Naive thymus-derived CD8-positive, alpha-beta T cell (primary cell): ENCODE measurements around the gene MAPT. TPM values are rescaled to one million over a fixed set of nuclear protein-coding genes. Genes with fewer than 3 reads are reported as not detected.
"Not testable (repeated sequence)": the region's sequence is repeated elsewhere in the genome, so short reads cannot be mapped to it uniquely, and the experiment has no call there.

Experiments used
- ATAC-seq, 2 donors: fragments of 150-1000 bp; cut with Tn5 transposase in 1 of 2; sonication (Bioruptor Pico), chemical (Tn5 transposase) in 1 of 2; 1 replicate in 1 of 2; 2 replicates in 1 of 2; pipeline ENCODE4 v1.10.0; 2021; ENCODE audit warnings: mild to moderate bottlenecking in 2 of 2, moderate library complexity in 2 of 2
- POLR2A ChIA-PET: fragments of 350-600 bp; sonication (Branson Sonifier 250); formaldehyde crosslinking; loops from one replicate; lab custom pipeline; 2021; ENCODE audit warnings: antibody characterized with exemption; lab: Charles Lee
- DNase-seq, 10 donors: peaks; one replicate each; pipeline versions ENCODE4 v3.0.0 to v3.0.0-alpha.2; 2020 to 2022
- H3K27ac Mint-ChIP-seq, 10 donors: one replicate each; pipeline ENCODE4 v1.8.0; 2020 to 2022; ENCODE audit warnings: mild to moderate bottlenecking in 10 of 10, mixed read lengths in 10 of 10, moderate library complexity in 4 of 10, inconsistent platforms in 1 of 10
- H3K27me3 Mint-ChIP-seq, 5 donors: one replicate each; pipeline ENCODE4 v1.8.0; 2021 to 2022; ENCODE audit warnings: mixed read lengths in 5 of 5
- H3K36me3 Mint-ChIP-seq, 3 donors: one replicate each; pipeline ENCODE4 v1.8.0; 2020 to 2022; ENCODE audit warnings: mixed read lengths in 3 of 3, mild to moderate bottlenecking in 2 of 3, inconsistent platforms in 1 of 3
- H3K4me1 Mint-ChIP-seq, 4 donors: one replicate each; pipeline ENCODE4 v1.8.0; 2021 to 2022; ENCODE audit warnings: mixed read lengths in 4 of 4
- H3K4me3 Mint-ChIP-seq, 10 donors: one replicate each; pipeline ENCODE4 v1.8.0; 2020 to 2022; ENCODE audit warnings: mild to moderate bottlenecking in 10 of 10, mixed read lengths in 10 of 10, moderate library complexity in 6 of 10, inconsistent platforms in 1 of 10
- H3K9me3 Mint-ChIP-seq, 9 donors: one replicate each; pipeline ENCODE4 v1.8.0; 2020 to 2022; ENCODE audit warnings: mixed read lengths in 9 of 9, mild to moderate bottlenecking in 3 of 9, inconsistent platforms in 1 of 9, moderate library complexity in 1 of 9
- polyA plus RNA-seq, 3 donors: library from polyadenylated mRNA; unstranded; fragments of 300-500 nt; fragmentation: Illumina TruSeq; gene quantifications; one replicate each; pipeline ENCODE4 v1.2.3, GENCODE V29; 2021
- total RNA-seq, 8 experiments: library from RNA in 2 of 8; stranded (reverse) in 2 of 8; gene quantifications; one replicate each; pipeline ENCODE4 v1.2.3 and lab custom pipeline; 2021 to 2026

Gene MAPT
- total and polyA plus RNA-seq, 5 experiments from 2014 or later, result 0.14 to 0.86 (median 0.33) TPM

- POLR2A ChIA-PET, result no interaction called here
- H3K36me3 Mint-ChIP-seq, result peaks cover 0 to 7% (median 2%) of the 10 kb centered on the region in 3 donors
- peaks cover 0 to 14% (median 5%) of the 10 kb centered on the region in 9 donors for H3K9me3 Mint-ChIP-seq
- H3K4me1 Mint-ChIP-seq, result peaks cover 5 to 12% (median 8%) of the 10 kb centered on the region in 4 donors
- no peak for ATAC-seq
- H3K4me3 Mint-ChIP-seq, result peak overlapping the region in 1 of 10 donors; percentile 7
- no peak overlapping the region for H3K27ac Mint-ChIP-seq
- peaks cover 4 to 33% (median 21%) of the 10 kb centered on the region in 5 donors for H3K27me3 Mint-ChIP-seq
- DNase-seq, result no peak
Observed at GRCh38 chr17:45907750-45908395, 13.5 kb downstream of the MAPT start.

- DNase-seq (no peak), ATAC-seq (no peak)
- Mint-ChIP-seq H3K36me3 (peaks cover 0 to 7% (median 4%) of the 10 kb centered on the region in 3 donors), H3K4me1 (peaks cover 5 to 12% (median 8%) of the 10 kb centered on the region in 4 donors), H3K27me3 (peaks cover 4 to 30% (median 18%) of the 10 kb centered on the region in 5 donors), H3K4me3 (no peak overlapping the region), H3K27ac (no peak overlapping the region), H3K9me3 (peaks cover 0 to 20% (median 8%) of the 10 kb centered on the region in 9 donors)
- POLR2A ChIA-PET, result no interaction called here
Observed at GRCh38 chr17:45908460-45908859, 14.1 kb downstream of the MAPT start.

GRCh38 chr17:45908935-45909334 lies 14.6 kb downstream of the MAPT start:
- Mint-ChIP-seq H3K27ac (no peak overlapping the region), H3K4me1 (peaks cover 5 to 12% (median 8%) of the 10 kb centered on the region in 4 donors), H3K27me3 (peaks cover 4 to 30% (median 18%) of the 10 kb centered on the region in 5 donors), H3K9me3 (peaks cover 0 to 20% (median 8%) of the 10 kb centered on the region in 9 donors), H3K4me3 (no peak overlapping the region), H3K36me3 (peaks cover 0 to 7% (median 4%) of the 10 kb centered on the region in 3 donors)
- no peak for ATAC-seq
- no peak for DNase-seq
- POLR2A ChIA-PET, result no interaction called here

DNA sequence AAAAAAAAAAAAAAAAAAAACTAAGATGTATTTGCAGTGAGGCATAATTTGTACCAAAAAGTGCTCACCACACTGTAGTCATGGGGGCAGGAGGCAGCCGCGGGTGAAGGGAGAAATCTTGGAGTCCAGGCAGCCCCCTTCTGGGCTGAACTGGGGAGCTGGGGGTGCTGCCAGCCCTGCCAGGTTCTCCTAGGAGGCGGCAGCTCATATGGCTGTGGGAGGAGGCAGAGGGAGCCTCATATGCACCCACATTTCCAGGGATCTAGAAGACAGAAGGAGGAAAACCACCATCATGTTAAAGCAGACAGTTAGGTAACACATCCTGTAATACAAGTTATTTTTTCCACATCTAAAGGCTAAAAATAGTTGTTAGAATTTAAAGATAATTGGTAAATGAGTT lies 16.3 kb downstream of the MAPT start:
- POLR2A ChIA-PET, result no interaction called here

DNA sequence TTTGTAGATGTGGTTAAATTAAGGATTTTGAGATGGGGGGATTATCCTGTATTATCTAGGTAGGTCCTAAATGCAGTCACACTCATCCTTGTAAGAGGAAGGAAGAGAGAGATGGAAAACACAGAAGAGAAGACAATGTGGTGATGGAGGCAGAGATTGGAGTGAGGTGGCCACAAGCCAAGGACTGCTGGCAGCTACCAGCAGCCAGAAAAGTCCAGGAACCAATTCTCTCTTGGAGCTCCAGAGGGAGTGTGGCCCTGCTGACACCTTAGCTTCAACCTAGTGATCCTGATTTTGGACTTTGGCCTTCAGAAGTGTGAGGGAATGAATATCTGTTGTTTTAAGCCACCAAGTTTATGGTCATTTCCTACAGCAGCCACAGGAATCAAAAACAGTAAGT lies 18.0 kb downstream of the MAPT start:
- Mint-ChIP-seq H3K36me3 (peaks cover 0 to 7% (median 4%) of the 10 kb centered on the region in 3 donors), H3K4me1 (peaks cover 2 to 6% (median 3%) of the 10 kb centered on the region in 4 donors), H3K27me3 (peaks cover 7 to 18% (median 9%) of the 10 kb centered on the region in 5 donors), H3K27ac (no peak overlapping the region), H3K4me3 (no peak overlapping the region), H3K9me3 (peaks cover 0 to 20% (median 8%) of the 10 kb centered on the region in 9 donors)
- ATAC-seq (no peak), DNase-seq (no peak)
- POLR2A ChIA-PET, result no interaction called here

More for the DNA sequence above, 16.3 kb downstream of the MAPT start:
- Mint-ChIP-seq H3K9me3 (peaks cover 0 to 20% (median 8%) of the 10 kb centered on the region in 9 donors), H3K27ac (no peak overlapping the region), H3K36me3 (peaks cover 0 to 7% (median 4%) of the 10 kb centered on the region in 3 donors), H3K4me3 (no peak overlapping the region), H3K4me1 (peaks cover 6 to 12% (median 8%) of the 10 kb centered on the region in 4 donors), H3K27me3 (peaks cover 9 to 26% (median 18%) of the 10 kb centered on the region in 5 donors)
- ATAC-seq, result no peak
- DNase-seq, result no peak

DNA sequence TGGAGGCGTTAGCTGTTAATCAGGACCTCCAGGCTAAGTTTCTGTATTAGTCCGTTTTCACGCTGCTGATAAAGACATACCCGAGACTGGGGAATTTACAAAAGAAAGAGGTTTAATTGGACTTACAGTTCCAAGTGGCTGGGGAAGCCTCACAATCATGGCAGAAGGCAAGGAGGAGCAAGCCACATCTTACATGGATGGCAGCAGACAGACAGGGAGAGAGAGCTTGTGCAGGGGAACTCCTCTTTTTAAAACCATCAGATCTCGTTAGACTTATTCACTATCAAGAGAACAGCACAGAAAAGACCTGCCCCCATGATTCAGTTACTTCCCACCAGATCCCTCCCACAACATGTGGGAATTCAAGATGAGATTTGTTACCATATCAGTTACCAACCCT lies 18.7 kb downstream of the MAPT start:
- not testable (repeated sequence) for H3K4me1 Mint-ChIP-seq, H3K27ac Mint-ChIP-seq, H3K36me3 Mint-ChIP-seq, H3K4me3 Mint-ChIP-seq, DNase-seq, ATAC-seq
- POLR2A ChIA-PET, result interaction anchor here (0.6 kb wide), 1 partner anchor 19 kb away, joined by 3 read pairs; no protein-coding TSS in a partner anchor
- H3K9me3 Mint-ChIP-seq, result peaks cover 0 to 20% (median 8%) of the 10 kb centered on the region in 9 donors
- peaks cover 6 to 19% (median 7%) of the 10 kb centered on the region in 5 donors for H3K27me3 Mint-ChIP-seq

- Mint-ChIP-seq H3K4me3 (no peak overlapping the region), H3K27me3 (peaks cover 6 to 25% (median 11%) of the 10 kb centered on the region in 5 donors), H3K36me3 (peaks cover 0 to 7% (median 4%) of the 10 kb centered on the region in 3 donors), H3K4me1 (peaks cover 0 to 2% (median 0%) of the 10 kb centered on the region in 4 donors), H3K9me3 (peaks cover 0 to 20% (median 8%) of the 10 kb centered on the region in 9 donors), H3K27ac (no peak overlapping the region)
- DNase-seq (no peak), ATAC-seq (no peak)
- POLR2A ChIA-PET, result interaction anchor here (0.6 kb wide), 1 partner anchor 1996 kb away, joined by 5 read pairs; no protein-coding TSS in a partner anchor
Observed at GRCh38 chr17:45914047-45914717, 19.8 kb downstream of the MAPT start.

DNA sequence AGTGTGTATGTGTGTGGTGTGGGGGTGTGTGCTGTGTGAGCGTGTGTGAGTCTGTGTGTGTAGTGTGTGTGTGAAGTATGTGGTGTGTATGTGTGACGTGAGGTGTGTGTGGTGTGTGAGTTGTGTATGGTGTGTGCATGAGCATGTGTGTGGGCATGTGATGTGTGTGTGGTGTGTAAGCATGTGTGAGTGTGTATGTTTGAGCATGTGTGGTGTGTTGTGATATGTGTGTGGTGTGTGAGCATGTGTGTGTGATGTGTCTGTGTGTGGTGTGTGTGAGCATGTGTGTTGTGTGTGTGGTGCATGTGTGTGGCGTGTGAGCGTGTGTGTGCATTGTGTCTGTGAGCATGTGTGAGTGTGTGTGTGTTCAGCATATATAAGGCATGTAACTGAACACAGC lies 20.9 kb downstream of the MAPT start:
- Mint-ChIP-seq H3K27me3 (peaks cover 6 to 21% (median 10%) of the 10 kb centered on the region in 5 donors), H3K9me3 (peaks cover 0 to 20% (median 8%) of the 10 kb centered on the region in 9 donors), H3K4me3 (no peak overlapping the region), H3K27ac (peak overlapping the region in 2 of 10 donors; percentile 4 to 71), H3K4me1 (peaks cover 0 to 2% (median 0%) of the 10 kb centered on the region in 4 donors), H3K36me3 (peaks cover 0 to 7% (median 4%) of the 10 kb centered on the region in 3 donors)
- POLR2A ChIA-PET, result no interaction called here
- DNase-seq, result no peak
- no peak for ATAC-seq

GRCh38 chr17:45917081-45917480 lies 22.7 kb downstream of the MAPT start:
- H3K4me1 Mint-ChIP-seq, result peaks cover 0 to 2% (median 0%) of the 10 kb centered on the region in 4 donors
- ATAC-seq (no peak), DNase-seq (no peak)
- H3K27me3 Mint-ChIP-seq, result peaks cover 9 to 21% (median 10%) of the 10 kb centered on the region in 5 donors
- POLR2A ChIA-PET, result no interaction called here
- peaks cover 0 to 13% (median 8%) of the 10 kb centered on the region in 9 donors for H3K9me3 Mint-ChIP-seq
- no peak overlapping the region for H3K4me3 Mint-ChIP-seq
- no peak overlapping the region for H3K27ac Mint-ChIP-seq
- peaks cover 0 to 4% (median 3%) of the 10 kb centered on the region in 3 donors for H3K36me3 Mint-ChIP-seq

GRCh38 chr17:45918241-45918745 lies 23.9 kb downstream of the MAPT start:
- Mint-ChIP-seq H3K4me3 (no peak overlapping the region), H3K9me3 (peaks cover 0 to 4% (median 0%) of the 10 kb centered on the region in 9 donors), H3K36me3 (no peaks in the 10 kb centered on the region), H3K4me1 (peaks cover 0 to 2% (median 0%) of the 10 kb centered on the region in 4 donors), H3K27ac (no peak overlapping the region), H3K27me3 (peaks cover 8 to 21% (median 10%) of the 10 kb centered on the region in 5 donors)
- POLR2A ChIA-PET, result no interaction called here
- no peak for DNase-seq
- no peak for ATAC-seq

DNA sequence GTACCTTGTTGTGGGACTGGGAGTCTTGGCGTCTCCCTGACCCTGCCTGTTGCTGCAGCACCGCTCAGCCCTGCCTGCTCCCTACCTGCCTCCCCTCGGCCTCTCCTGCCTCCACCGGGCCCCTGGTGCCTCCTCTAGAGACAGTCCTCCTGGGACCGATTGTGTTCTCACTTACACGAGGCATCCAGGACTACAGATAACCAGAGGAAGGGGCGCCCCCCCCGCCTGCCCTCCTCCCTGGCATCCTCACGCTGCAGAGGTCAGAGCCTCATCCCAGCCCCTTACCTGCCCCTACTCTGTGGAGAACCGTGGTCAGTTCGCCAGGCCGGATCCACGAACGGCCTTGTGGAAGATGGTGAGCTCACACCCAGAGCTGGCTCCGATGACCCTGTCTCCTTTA lies 24.8 kb downstream of the MAPT start:
- Mint-ChIP-seq H3K27me3 (peaks cover 10 to 26% (median 14%) of the 10 kb centered on the region in 5 donors), H3K27ac (peak overlapping the region in 1 of 10 donors; percentile 72), H3K4me1 (peaks cover 0 to 2% (median 0%) of the 10 kb centered on the region in 4 donors), H3K9me3 (no peaks in the 10 kb centered on the region), H3K4me3 (no peak overlapping the region), H3K36me3 (no peaks in the 10 kb centered on the region)
- DNase-seq (no peak), ATAC-seq (no peak)
- POLR2A ChIA-PET, result no interaction called here

DNA sequence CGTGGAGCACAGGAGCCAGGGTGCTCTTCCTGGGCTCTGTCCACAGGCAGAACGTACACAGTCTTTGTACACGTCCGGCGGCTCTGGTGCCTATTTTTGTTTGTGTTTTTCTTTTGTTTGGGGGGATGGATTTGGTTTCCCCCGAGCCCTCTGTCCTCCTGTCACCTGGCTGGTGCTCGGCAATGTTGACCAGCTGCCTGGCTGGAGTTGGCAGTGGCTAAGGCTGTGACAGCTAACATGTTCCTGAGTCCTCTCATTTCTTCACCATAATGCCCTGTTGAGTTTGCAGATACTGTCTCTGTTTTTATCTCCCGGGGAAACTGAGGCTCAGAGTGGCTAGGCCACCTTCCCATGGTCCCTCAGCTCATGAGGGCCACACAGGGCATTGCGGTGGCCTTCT lies 25.7 kb downstream of the MAPT start:
- ATAC-seq, result no peak
- no peaks in the 10 kb centered on the region for H3K4me1 Mint-ChIP-seq
- no peaks in the 10 kb centered on the region for H3K36me3 Mint-ChIP-seq
- peaks cover 13 to 26% (median 18%) of the 10 kb centered on the region in 5 donors for H3K27me3 Mint-ChIP-seq
- H3K4me3 Mint-ChIP-seq, result no peak overlapping the region
- POLR2A ChIA-PET, result no interaction called here
- H3K27ac Mint-ChIP-seq, result no peak overlapping the region
- no peaks in the 10 kb centered on the region for H3K9me3 Mint-ChIP-seq
- no peak for DNase-seq
